Naive thymus-derived CD4-positive, alpha-beta T cell (primary cell): ENCODE measurements around the gene TRAPPC10. TPM values are rescaled to one million over a fixed set of nuclear protein-coding genes. Genes with fewer than 3 reads are reported as not detected.

Experiments
- ATAC-seq: fragments of 150-1000 bp; cut with Tn5 transposase; 2 replicates; pipeline ENCODE4 v1.10.0; 2021; ENCODE audit warnings: mild to moderate bottlenecking, moderate library complexity
- CTCF ChIA-PET: fragments of 350-600 bp; sonication (Branson Sonifier 250); formaldehyde crosslinking; loops from one replicate; lab custom pipeline; 2021; ENCODE audit warnings: antibody characterized with exemption; lab: Charles Lee
- POLR2A ChIA-PET: fragments of 350-600 bp; sonication (Branson Sonifier 250); formaldehyde crosslinking; loops from one replicate; lab custom pipeline; 2021; ENCODE audit warnings: antibody characterized with exemption, inconsistent platforms; lab: Charles Lee
- DNase-seq, 9 donors: peaks; one replicate each; pipeline versions ENCODE4 v3.0.0 to v3.0.0-alpha.2; 2020 to 2022; ENCODE audit warnings: mixed read lengths in 1 of 9
- H3K27ac ChIP-seq: one replicate; pipeline ENCODE4 v1.7.0; 2013; ENCODE audit warnings: mild to moderate bottlenecking, low read depth, low read length, moderate library complexity
- H3K27me3 ChIP-seq, 2 donors: one replicate each; pipeline ENCODE4 v1.7.0; 2013; ENCODE audit warnings: low read length in 2 of 2, mild to moderate bottlenecking in 2 of 2, moderate library complexity in 2 of 2; ENCODE audit not compliant: control insufficient read depth in 2 of 2, insufficient read depth in 2 of 2
- H3K36me3 ChIP-seq, 3 experiments: 1 replicate in 2 of 3; 2 replicates in 1 of 3; pipeline ENCODE4 v1.7.0; 2013; ENCODE audit warnings: low read length in 3 of 3, mild to moderate bottlenecking in 3 of 3, moderate library complexity in 1 of 3; ENCODE audit not compliant: insufficient read depth in 3 of 3, control insufficient read depth in 2 of 3
- H3K4me1 ChIP-seq, 2 donors: one replicate each; pipeline ENCODE4 v1.7.0; 2013; ENCODE audit warnings: low read length in 2 of 2, mild to moderate bottlenecking in 2 of 2, moderate library complexity in 1 of 2; ENCODE audit not compliant: control insufficient read depth in 2 of 2, insufficient read depth in 2 of 2
- H3K4me3 ChIP-seq: 2 replicates; pipeline ENCODE4 v1.7.0; 2013; ENCODE audit warnings: mild to moderate bottlenecking, low read length
- H3K9me3 ChIP-seq, 3 experiments: 1 replicate in 2 of 3; 2 replicates in 1 of 3; pipeline ENCODE4 v1.7.0; 2013; ENCODE audit warnings: low read length in 3 of 3; ENCODE audit not compliant: control insufficient read depth in 2 of 3
- H3K27ac Mint-ChIP-seq, 9 donors: one replicate each; pipeline ENCODE4 v1.8.0; 2020 to 2022; ENCODE audit warnings: mixed read lengths in 9 of 9, mild to moderate bottlenecking in 8 of 9, moderate library complexity in 5 of 9, inconsistent platforms in 2 of 9
- H3K27me3 Mint-ChIP-seq, 5 donors: one replicate each; pipeline ENCODE4 v1.8.0; 2021 to 2022; ENCODE audit warnings: mixed read lengths in 5 of 5, mild to moderate bottlenecking in 1 of 5
- H3K36me3 Mint-ChIP-seq, 5 donors: one replicate each; pipeline ENCODE4 v1.8.0; 2020 to 2022; ENCODE audit warnings: mixed read lengths in 5 of 5, mild to moderate bottlenecking in 3 of 5, inconsistent platforms in 1 of 5
- H3K4me1 Mint-ChIP-seq, 7 donors: one replicate each; pipeline ENCODE4 v1.8.0; 2020 to 2022; ENCODE audit warnings: mixed read lengths in 7 of 7, mild to moderate bottlenecking in 3 of 7, inconsistent platforms in 1 of 7
- H3K4me3 Mint-ChIP-seq, 10 donors: one replicate each; pipeline ENCODE4 v1.8.0; 2020 to 2022; ENCODE audit warnings: mild to moderate bottlenecking in 10 of 10, mixed read lengths in 10 of 10, moderate library complexity in 6 of 10, inconsistent platforms in 2 of 10
- H3K9me3 Mint-ChIP-seq, 11 donors: one replicate each; pipeline ENCODE4 v1.8.0; 2020 to 2022; ENCODE audit warnings: mixed read lengths in 11 of 11, mild to moderate bottlenecking in 4 of 11, inconsistent platforms in 1 of 11, moderate library complexity in 1 of 11
- intact Hi-C, 2 donors: fragments of 100-400 bp; cut with micrococcal nuclease; formaldehyde crosslinking; loops; one replicate each; pipeline ENCODE4 v1.15.1; 2023
- polyA plus RNA-seq, 2 donors: library from polyadenylated mRNA; unstranded; fragments of 300-500 nt; fragmentation: Illumina TruSeq; gene quantifications; one replicate each; pipeline ENCODE4 v1.2.3, GENCODE V29; 2021
- total RNA-seq, 6 experiments: library from RNA in 5 of 6; stranded (reverse) in 5 of 6; gene quantifications; 1 replicate in 5 of 6; 2 replicates in 1 of 6; pipeline ENCODE4 v1.2.3 and lab custom pipeline; 2021 to 2026

Gene TRAPPC10
- total and polyA plus RNA-seq, 7 experiments from 2014 or later = 15.6 to 119 (median 93.2) TPM

DNA sequence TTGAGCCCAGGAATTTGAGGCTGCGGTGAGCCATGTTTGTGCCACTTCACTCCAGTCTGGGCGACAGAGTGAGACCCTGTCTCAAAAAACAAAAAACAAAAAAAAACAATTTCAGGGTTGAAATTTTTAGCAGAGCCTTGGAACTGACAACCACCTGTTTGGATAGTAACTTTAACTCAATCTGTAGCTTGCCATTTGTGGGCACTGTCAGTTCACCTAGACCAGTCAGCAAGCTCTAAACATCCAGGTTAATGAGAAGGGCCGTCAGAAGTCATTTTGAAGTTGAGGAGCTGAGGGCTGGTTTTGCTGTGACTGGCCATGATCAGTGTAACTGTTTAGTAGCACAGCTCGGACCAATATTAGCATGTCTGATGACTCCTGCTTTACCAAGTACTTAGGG lies 8.4 kb downstream of the TRAPPC10 start:
- no peak for ATAC-seq
- Histone ChIP-seq H3K9me3 (no peaks in the 10 kb centered on the region), H3K4me3 (no peak overlapping the region), H3K4me1 (peaks cover 70 to 71% of the 10 kb centered on the region in 2 donors), H3K27me3 (no peaks in the 10 kb centered on the region), H3K36me3 (peaks cover 0 to 3% (median 0%) of the 10 kb centered on the region in 3 experiments), H3K27ac (peak overlapping the region; percentile 65)
- Mint-ChIP-seq H3K4me3 (peak overlapping the region in 5 of 10 donors; percentile 25 to 65 (median 42)), H3K9me3 (peaks cover 0 to under 1% (median 0%) of the 10 kb centered on the region in 11 donors), H3K27me3 (no peaks in the 10 kb centered on the region), H3K27ac (peak overlapping the region in 8 of 9 donors; percentile 70 to 96 (median 86)), H3K36me3 (peaks cover 0 to 3% (median 0%) of the 10 kb centered on the region in 5 donors), H3K4me1 (peaks cover 64 to 95% (median 84%) of the 10 kb centered on the region in 7 donors)
- DNase-seq = no peak
- ChIA-PET CTCF (interaction anchor here (1.0 kb wide), 1 partner anchor 57 kb away, joined by 5 read pairs; no protein-coding TSS in a partner anchor), POLR2A (interaction anchor here (0.7 to 2.3 kb wide), 3 partner anchors 9 to 67 kb away, joined by 4 to 9 read pairs (median 6); partner anchors contain the start of gene TRAPPC10)
- intact Hi-C loops = no loop called here

DNA sequence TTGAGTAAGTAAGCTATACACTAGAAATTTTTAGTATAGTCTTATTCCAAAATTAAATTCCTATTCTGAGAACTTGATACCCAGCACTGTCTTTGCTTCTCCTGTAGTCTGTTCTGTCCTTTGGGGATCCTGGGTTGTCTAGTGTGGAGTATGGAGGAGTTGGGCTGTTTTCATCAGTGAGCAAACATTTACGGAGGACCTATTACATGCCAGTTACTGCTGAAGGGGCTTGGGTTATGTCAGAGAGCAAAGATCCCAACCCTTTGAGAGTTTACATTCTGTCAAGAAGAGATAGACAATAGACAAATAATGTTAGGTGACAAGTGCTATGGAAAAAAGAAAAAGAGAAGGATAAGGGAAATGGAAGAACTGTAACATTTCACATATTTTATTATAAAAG lies 9.0 kb downstream of the TRAPPC10 start:
- intact Hi-C loops = no loop called here
- DNase-seq (no peak), ATAC-seq (no peak)
- no peaks in the 10 kb centered on the region for H3K9me3 ChIP-seq
- no peak overlapping the region for H3K4me3 ChIP-seq
- no peaks in the 10 kb centered on the region for H3K27me3 Mint-ChIP-seq
- peaks cover 0 to 3% (median 0%) of the 10 kb centered on the region in 5 donors for H3K36me3 Mint-ChIP-seq
- H3K36me3 ChIP-seq = peaks cover 0 to 3% (median 0%) of the 10 kb centered on the region in 3 experiments
- ChIA-PET POLR2A (interaction anchor here (0.7 to 2.3 kb wide), 3 partner anchors 10 to 67 kb away, joined by 4 to 9 read pairs (median 6); partner anchors contain the start of gene TRAPPC10), CTCF (interaction anchor here (1.0 kb wide), 1 partner anchor 56 kb away, joined by 5 read pairs; no protein-coding TSS in a partner anchor)
- H3K4me1 ChIP-seq = peaks cover 70 to 71% of the 10 kb centered on the region in 2 donors
- H3K9me3 Mint-ChIP-seq = peaks cover 0 to 2% (median 0%) of the 10 kb centered on the region in 11 donors
- H3K4me1 Mint-ChIP-seq = peaks cover 64 to 95% (median 84%) of the 10 kb centered on the region in 7 donors
- peak overlapping the region; percentile 53 to 96 (median 86) for H3K27ac Mint-ChIP-seq
- no peaks in the 10 kb centered on the region for H3K27me3 ChIP-seq
- peak overlapping the region; percentile 65 for H3K27ac ChIP-seq
- H3K4me3 Mint-ChIP-seq = peak overlapping the region in 8 of 10 donors; percentile 1 to 72 (median 50)

DNA sequence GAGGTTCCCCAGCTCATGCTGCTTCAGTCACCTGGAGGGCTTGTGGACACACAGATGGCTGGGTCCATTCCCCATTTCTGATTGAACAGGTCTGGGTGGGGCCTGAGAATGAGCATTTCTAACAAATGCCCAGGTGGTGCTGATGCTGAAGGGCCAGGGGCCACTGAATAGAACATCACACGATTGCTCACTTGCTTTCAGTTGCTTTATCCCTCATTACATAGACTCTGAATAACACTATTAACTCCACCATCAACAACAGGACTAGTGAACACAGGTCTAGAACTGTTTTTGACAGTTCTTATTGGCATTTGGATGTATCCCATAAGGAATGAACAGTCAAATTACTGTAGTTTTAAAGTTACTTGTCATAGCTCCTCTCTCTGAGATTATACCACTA lies 12.1 kb downstream of the TRAPPC10 start:
- no peak overlapping the region for H3K4me3 ChIP-seq
- Mint-ChIP-seq H3K27me3 (no peaks in the 10 kb centered on the region), H3K4me3 (peak overlapping the region in 3 of 10 donors; percentile 33 to 74 (median 42)), H3K9me3 (peaks cover 0 to 3% (median 0%) of the 10 kb centered on the region in 11 donors), H3K4me1 (peaks cover 70 to 97% (median 87%) of the 10 kb centered on the region in 7 donors), H3K27ac (peak overlapping the region in 4 of 9 donors; percentile 20 to 54 (median 30)), H3K36me3 (peaks cover 4 to 12% (median 11%) of the 10 kb centered on the region in 5 donors)
- no peak overlapping the region for H3K27ac ChIP-seq
- intact Hi-C loops = no loop called here
- DNase-seq (no peak), ATAC-seq (no peak)
- H3K36me3 ChIP-seq = peaks cover 0 to 3% (median 0%) of the 10 kb centered on the region in 3 experiments
- no peaks in the 10 kb centered on the region for H3K9me3 ChIP-seq
- POLR2A ChIA-PET = interaction anchor here (0.6 to 1.4 kb wide), 3 partner anchors 9 to 16 kb away, joined by 3 to 4 read pairs (median 3); no protein-coding TSS in a partner anchor
- no peaks in the 10 kb centered on the region for H3K27me3 ChIP-seq
- CTCF ChIA-PET = no interaction called here
- peaks cover 61 to 65% of the 10 kb centered on the region in 2 donors for H3K4me1 ChIP-seq

DNA sequence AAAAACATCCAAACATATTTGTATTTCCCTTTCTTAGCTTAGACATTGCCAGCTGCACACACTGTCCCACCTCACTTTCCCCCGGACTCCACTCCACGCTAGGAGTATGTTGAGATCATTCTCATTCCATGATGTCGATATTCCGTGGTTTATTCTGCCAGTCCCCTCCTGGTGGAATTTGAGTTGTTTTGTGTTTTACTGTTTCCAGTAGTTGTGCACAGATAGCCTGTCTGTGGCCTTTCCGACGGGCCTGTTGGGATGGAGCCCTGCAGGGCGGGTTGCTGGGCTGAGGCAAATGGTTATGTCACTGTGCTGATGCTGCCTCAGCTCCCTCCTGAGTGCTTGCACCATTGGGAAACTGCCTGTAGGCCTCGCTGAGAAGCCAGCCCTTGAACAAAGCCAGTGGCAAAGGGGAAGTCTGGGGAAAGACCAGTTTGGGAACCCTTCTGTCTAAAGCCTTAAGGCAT lies 12.8 kb downstream of the TRAPPC10 start:
- ChIA-PET CTCF (no interaction called here), POLR2A (interaction anchor here (0.9 to 1.4 kb wide), 2 partner anchors 10 to 11 kb away, joined by 3 to 4 read pairs; no protein-coding TSS in a partner anchor)
- Histone ChIP-seq H3K4me3 (no peak overlapping the region), H3K4me1 (peaks cover 59 to 62% of the 10 kb centered on the region in 2 donors), H3K36me3 (peaks cover 0 to 3% (median 0%) of the 10 kb centered on the region in 3 experiments), H3K27ac (no peak overlapping the region), H3K9me3 (no peaks in the 10 kb centered on the region), H3K27me3 (no peaks in the 10 kb centered on the region)
- ATAC-seq (peak; percentile 54), DNase-seq (no peak)
- H3K27me3 Mint-ChIP-seq = no peaks in the 10 kb centered on the region
- peak overlapping the region in 8 of 9 donors; percentile 5 to 86 (median 72) for H3K27ac Mint-ChIP-seq
- peaks cover 68 to 97% (median 87%) of the 10 kb centered on the region in 7 donors for H3K4me1 Mint-ChIP-seq
- intact Hi-C loops = loop anchor here in 1 of 2 donors (5.0 kb wide), 1 partner anchor 42 kb away; no protein-coding TSS in a partner anchor
- peak overlapping the region in 8 of 10 donors; percentile 39 to 74 (median 52) for H3K4me3 Mint-ChIP-seq
- H3K9me3 Mint-ChIP-seq = peaks cover 0 to 3% (median 0%) of the 10 kb centered on the region in 11 donors
- H3K36me3 Mint-ChIP-seq = peaks cover 4 to 12% (median 11%) of the 10 kb centered on the region in 5 donors

DNA sequence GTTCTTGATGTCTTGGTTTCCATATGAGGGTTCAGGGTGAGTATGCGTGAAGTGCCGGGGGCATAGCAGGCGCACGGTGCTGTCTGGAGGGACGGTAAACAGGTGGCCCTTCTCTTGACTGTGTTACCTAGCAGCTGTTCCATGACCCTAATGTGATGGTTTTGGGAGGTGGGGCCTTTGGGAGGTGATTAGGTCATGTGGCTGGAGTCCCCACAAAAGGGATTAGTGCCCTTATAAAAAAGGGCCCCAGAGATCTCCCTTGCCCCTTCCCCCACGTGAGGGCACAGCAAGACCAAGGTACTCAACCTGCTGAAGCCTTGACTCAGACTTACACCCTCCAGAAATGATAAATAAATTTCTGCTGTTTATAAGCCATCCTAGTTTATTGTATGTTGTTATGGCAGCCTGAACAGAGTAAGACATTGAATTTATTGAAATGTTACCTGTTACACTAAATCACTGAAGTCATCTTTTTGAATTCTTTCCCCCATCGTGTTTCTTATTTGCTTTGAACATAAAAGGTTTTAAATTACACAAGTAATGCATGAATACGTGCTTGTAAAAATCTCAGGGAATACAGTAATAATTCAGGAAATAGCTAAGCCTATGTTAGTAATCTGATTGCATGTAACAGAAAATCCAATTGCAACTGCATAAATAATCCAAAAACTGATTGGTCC lies 15.6 kb downstream of the TRAPPC10 start:
- peak overlapping the region in 4 of 9 donors; percentile 17 to 64 (median 46) for H3K27ac Mint-ChIP-seq
- no peaks in the 10 kb centered on the region for H3K27me3 ChIP-seq
- ChIA-PET CTCF (no interaction called here), POLR2A (no interaction called here)
- H3K27me3 Mint-ChIP-seq = no peaks in the 10 kb centered on the region
- peaks cover 0 to 3% (median 0%) of the 10 kb centered on the region in 11 donors for H3K9me3 Mint-ChIP-seq
- H3K4me1 Mint-ChIP-seq = peaks cover 51 to 89% (median 74%) of the 10 kb centered on the region in 7 donors
- intact Hi-C loops = loop anchor here (2.0 to 5.0 kb wide), 2 partner anchors 15 to 40 kb away; partner anchors contain the start of gene TRAPPC10 (in 1 of the 2)
- DNase-seq (no peak), ATAC-seq (no peak)
- peaks cover 3 to 11% (median 3%) of the 10 kb centered on the region in 3 experiments for H3K36me3 ChIP-seq
- H3K4me3 Mint-ChIP-seq = peak overlapping the region in 2 of 10 donors; percentile 39 to 74
- no peak overlapping the region for H3K4me3 ChIP-seq
- H3K4me1 ChIP-seq = peaks cover 45 to 53% of the 10 kb centered on the region in 2 donors
- no peak overlapping the region for H3K27ac ChIP-seq
- no peaks in the 10 kb centered on the region for H3K9me3 ChIP-seq
- peaks cover 4 to 16% (median 11%) of the 10 kb centered on the region in 5 donors for H3K36me3 Mint-ChIP-seq

DNA sequence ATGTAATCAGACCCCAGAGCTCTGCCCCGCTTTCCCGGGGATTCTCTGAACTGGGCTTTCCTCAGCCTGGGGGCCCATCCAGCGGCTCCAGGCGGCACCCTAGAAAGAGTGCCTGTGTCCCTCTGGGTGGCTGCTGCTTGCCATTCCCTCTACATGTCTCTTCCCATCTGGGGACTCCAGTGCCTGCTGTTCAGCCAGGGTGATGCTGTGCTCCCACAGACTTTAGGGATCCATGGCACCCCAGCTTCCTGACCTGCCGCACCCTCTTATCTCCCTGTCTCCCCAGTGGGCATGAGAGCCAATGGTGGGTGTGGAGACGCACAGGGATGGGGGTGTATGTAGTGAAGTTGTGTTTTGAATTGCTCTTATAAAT lies 16.2 kb downstream of the TRAPPC10 start:
- Histone ChIP-seq H3K4me1 (peaks cover 43 to 49% of the 10 kb centered on the region in 2 donors), H3K36me3 (peaks cover 6 to 15% (median 8%) of the 10 kb centered on the region in 3 experiments), H3K4me3 (no peak overlapping the region), H3K27me3 (no peaks in the 10 kb centered on the region), H3K9me3 (no peaks in the 10 kb centered on the region), H3K27ac (no peak overlapping the region)
- H3K4me1 Mint-ChIP-seq = peaks cover 51 to 85% (median 69%) of the 10 kb centered on the region in 7 donors
- CTCF ChIA-PET = no interaction called here
- POLR2A ChIA-PET = interaction anchor here (1.0 kb wide), 1 partner anchor 24 kb away, joined by 3 read pairs; no protein-coding TSS in a partner anchor
- peak overlapping the region in 1 of 10 donors; percentile 36 for H3K4me3 Mint-ChIP-seq
- no peak for ATAC-seq
- no peaks in the 10 kb centered on the region for H3K27me3 Mint-ChIP-seq
- H3K36me3 Mint-ChIP-seq = peaks cover 4 to 19% (median 14%) of the 10 kb centered on the region in 5 donors
- no peak for DNase-seq
- intact Hi-C loops = loop anchor here in 1 of 2 donors (5.0 kb wide), 1 partner anchor 39 kb away; no protein-coding TSS in a partner anchor
- peaks cover 0 to 3% (median 0%) of the 10 kb centered on the region in 11 donors for H3K9me3 Mint-ChIP-seq
- peak overlapping the region in 2 of 9 donors; percentile 36 to 57 for H3K27ac Mint-ChIP-seq
